NCI-H2081 (cell line): ENCODE data around the gene PSG7.
"Not testable (repeated sequence)": the region's sequence is repeated elsewhere in the genome, so short reads cannot be mapped to it uniquely, and the experiment has no call there.

Experiments used
- DNase-seq, 2 experiments: peaks; one replicate each; lab custom pipeline; 2025; lab: John Stamatoyannopoulos, UW

PSG7 gene

GRCh38 chr19:42913516-42913915 lies 23.5 kb downstream of the PSG7 start:
- DNase-seq, result not testable (repeated sequence)

DNA sequence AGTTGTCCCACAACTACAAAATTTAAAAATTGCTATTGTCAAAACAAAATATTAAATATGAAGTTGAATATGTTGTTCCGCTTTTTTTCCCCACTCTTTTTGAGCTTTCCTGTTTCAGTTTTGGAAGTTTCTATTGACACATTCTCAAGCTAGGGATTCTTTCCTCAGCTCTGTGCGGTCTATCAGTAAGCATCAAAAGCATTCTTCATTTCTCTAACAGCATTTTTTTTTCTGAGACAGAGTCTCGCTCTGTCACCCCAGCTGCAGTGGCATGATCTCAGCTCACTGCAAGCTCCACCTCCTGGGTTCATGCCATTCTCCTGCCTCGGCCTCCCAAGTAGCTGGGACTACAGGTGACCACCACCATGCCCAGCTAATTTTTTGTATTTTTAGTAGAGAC lies 24.1 kb downstream of the PSG7 start:
- DNase-seq, result not testable (repeated sequence)

DNA sequence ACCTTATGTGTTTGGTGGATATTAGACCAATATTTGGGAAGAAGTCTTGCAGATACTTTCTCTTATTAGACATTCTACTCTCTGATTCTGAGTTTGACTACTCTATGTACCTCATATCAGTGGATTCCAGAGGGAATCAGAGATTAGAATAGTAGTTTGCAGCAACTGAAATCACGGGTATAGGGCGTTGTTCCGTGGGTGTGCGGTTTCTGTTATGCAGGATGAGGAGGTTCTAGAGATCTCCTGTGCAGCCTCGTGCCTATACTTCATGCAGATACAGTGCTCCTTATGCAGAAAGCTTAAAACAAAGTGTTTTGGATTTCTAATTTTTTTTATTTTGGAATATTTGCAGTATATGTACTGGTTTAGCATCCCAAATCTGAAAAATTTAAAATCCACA lies 25.3 kb downstream of the PSG7 start:
- not testable (repeated sequence) for DNase-seq

- not testable (repeated sequence) for DNase-seq
Measured at GRCh38 chr19:42906162-42906561, 30.8 kb downstream of the PSG7 start.

DNA sequence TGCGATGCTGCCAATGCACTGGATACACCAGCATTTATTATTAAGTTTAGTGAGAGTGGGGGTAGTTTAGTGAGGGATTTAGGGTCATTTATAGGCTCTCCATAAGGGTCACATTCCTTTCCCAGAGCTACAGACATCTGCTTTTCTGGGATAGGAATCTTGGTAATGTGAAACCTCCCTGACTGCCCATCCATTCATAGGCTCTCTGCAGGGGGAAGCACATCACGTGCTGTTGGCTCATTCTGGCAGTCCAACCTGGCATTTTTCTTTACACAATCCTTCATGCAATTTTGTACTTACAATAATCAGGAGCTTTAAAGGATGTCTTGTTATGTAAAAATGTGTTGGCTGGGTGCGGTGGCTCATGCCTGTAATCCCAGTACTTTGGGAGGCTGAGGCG lies 36.4 kb downstream of the PSG7 start:
- DNase-seq, result not testable (repeated sequence)

DNA sequence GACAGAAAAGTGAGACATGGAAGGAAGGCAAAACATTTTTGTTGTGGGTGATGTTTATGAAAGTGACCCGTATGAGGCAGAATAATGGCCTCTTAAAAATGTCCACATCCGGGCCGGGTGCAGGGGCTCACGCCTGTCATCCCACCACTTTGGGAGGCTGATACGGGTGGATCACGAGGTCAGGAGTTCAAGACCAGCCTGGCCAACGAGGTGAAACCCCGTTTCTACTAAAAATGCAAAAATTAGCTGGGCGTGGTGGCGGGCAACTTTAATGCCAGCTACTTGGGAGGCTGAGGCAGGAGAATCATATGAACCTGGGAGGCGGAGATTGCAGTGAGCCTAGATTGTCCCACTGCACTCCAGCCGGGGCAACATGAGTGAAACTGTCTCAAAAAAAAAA lies 37.3 kb downstream of the PSG7 start:
- not testable (repeated sequence) for DNase-seq

- not testable (repeated sequence) for DNase-seq
Measured at GRCh38 chr19:42899110-42899509, 37.9 kb downstream of the PSG7 start.

GRCh38 chr19:42898656-42899055 lies 38.4 kb downstream of the PSG7 start:
- DNase-seq, result not testable (repeated sequence)

DNA sequence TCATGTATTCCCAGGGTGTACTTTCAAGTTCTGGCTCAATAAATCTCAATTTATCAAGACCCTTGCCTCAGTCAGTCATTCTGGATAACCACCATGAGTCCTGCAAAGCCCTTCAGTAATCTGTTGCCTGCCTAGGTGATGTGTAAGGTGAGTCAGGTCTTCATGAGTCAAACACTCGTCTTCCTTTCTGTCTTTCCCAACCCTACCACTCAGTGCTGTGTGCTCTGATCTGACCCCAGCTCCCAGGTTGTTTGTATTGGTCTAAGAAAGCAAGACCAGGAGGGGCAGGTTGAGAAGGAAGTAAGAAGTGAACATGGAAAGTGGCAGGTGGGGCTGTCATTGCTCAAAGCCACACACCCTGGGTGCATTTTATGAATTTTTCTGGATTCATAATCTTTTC lies 39.3 kb downstream of the PSG7 start:
- DNase-seq, result not testable (repeated sequence)

GRCh38 chr19:42890446-42890845 lies 46.6 kb downstream of the PSG7 start:
- not testable (repeated sequence) for DNase-seq

DNA sequence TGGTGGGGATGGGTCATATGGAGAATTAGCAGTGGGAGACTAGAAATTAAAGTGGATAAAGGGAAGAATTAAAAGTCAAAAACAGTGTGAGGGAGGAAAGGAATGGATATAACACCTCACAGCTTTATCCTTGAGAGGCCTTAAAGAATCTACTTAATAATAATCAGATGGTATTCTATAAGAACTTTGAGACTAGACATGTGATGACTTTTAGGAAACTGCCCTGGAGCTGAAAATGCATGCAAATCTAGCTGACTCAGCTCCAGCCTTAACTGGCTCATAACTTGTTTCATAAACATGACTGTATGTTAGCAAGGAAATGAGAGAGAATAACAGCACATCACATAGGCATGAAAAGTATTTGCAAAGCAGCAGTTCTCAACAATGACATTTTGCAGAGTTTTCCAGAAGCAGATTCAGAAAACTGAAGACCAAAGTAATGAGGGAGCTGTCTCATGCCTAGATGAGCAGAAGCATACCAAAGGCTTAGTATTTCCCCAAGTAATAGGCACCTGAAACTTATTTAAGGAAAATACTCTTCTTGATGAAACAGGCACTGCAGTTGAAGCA lies 49.0 kb downstream of the PSG7 start:
- DNase-seq, result not testable (repeated sequence)

DNA sequence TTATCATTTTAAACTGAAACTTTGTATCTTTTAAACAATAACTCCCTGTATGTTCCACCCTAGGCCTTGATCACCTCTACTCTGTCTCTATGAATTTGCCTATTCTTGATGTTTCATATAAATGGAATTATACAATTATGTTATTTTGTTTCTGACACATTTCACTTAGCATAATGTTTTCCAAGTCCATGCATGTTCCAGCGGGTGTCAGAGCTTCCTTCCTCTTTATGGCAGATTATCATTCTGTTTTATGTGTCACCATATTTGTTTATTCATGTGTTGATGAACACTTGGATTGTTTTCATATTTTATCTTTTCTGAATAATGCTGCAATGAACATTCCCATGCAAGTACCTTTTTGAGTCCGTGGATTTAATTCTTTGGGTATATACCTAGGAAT lies 54.3 kb downstream of the PSG7 start:
- DNase-seq, result not testable (repeated sequence)

GRCh38 chr19:42882010-42882409 lies 55.0 kb downstream of the PSG7 start:
- DNase-seq, result not testable (repeated sequence)

DNA sequence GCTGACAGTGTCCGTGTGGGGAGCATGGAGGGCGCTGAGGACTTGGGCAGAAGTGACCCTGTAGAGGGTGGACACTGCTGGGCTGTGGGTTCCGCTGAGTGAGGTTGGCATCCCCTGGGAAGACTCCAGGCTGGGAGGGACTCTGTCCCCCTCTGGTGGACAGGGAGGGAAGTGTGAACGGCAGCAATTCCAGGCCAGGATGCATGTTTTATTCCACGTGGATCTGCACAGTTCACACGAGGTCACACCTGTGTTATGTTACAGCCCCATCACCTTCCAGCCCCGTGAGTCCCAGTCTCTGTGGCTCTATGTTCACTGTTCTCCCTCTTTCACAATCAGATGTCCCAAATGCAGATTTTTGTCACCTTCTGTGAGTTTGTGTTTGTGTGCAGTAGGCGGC lies 55.7 kb downstream of the PSG7 start:
- not testable (repeated sequence) for DNase-seq

DNA sequence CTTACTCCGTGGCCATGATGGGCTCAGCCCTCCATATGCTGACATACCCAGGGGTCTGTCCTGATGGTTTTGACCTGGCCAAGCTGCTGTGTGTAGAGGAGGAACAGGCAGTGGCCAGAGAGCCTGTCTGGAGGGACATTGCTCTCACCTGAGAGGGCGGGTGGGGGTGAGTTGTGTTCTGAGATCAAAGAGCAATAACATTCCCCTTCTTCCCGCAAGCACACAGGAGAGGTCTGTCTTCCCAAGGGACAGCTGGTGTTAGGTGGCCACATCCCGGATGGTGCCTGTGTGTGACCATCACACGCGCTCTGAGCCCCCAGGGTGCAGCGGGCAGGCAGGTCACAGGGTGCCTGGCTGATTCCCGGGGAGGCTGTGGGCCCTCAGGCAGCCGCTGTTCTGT lies 56.4 kb downstream of the PSG7 start:
- not testable (repeated sequence) for DNase-seq

- no peak for DNase-seq
Measured at GRCh38 chr19:42879613-42880012, 57.4 kb downstream of the PSG7 start, which contains the start of gene PSG1. PSG1 (minus strand) TSS chr19:42879713; CDS start chr19:42879581, 132 bp downstream.

- DNase-seq, result not testable (repeated sequence)
Measured at GRCh38 chr19:42876596-42876995, 60.4 kb downstream of the PSG7 start.

GRCh38 chr19:42875881-42876280 lies 61.1 kb downstream of the PSG7 start:
- not testable (repeated sequence) for DNase-seq

GRCh38 chr19:42874901-42875813 lies 61.9 kb downstream of the PSG7 start:
- DNase-seq, result not testable (repeated sequence)

GRCh38 chr19:42874136-42874535 lies 62.9 kb downstream of the PSG7 start:
- not testable (repeated sequence) for DNase-seq
